Stimulated activated CD8-positive, alpha-beta memory T cell treated with anti-CD3 and anti-CD28 coated beads, Interleukin-2, amount 100 ng/mL, for 48 hours (primary cell): ENCODE results near the gene ANKRD44.
A peak's percentile ranks its signal among the peaks of the same experiment; 100 is the strongest.

Experiments
- DNase-seq, 2 donors: peaks; one replicate each; pipeline ENCODE4 v3.0.0-alpha.2; 2020; ENCODE audit warnings: low read depth in 2 of 2

The ANKRD44 gene

DNA sequence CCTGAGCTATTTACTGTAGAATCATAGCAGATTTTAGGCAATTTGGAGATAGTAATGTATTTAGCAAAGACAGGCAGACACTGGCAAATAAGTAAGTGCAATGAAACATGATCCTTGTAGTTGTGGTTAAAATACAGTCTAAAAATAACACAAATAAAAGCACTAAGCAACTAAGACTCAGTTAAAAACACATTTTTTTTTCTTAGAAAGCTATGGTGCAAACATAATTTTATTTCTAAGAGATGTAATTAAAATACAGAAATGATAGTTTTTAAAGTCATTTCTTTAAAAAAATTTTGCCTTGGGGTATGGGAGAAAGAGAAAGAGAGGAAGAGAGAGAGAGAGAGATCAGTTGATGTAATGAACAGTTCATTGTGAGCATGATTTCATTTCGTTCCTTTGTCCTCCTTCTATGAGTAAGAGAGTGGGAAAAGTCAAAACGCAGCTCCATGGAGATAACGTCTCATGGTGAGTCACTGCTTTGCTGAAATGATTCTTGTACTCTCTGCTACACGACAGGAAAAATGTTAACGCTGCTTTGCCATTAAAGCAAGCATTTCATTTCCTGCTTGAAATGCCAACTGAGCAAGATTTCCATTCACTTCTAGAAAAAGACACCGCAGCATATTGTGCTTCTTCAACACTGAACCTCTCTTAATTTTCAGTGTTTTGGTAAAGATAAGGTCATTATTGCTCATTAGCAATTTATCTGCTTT is 322.8 kb downstream of the ANKRD44 start:
- DNase-seq = no peak

DNA sequence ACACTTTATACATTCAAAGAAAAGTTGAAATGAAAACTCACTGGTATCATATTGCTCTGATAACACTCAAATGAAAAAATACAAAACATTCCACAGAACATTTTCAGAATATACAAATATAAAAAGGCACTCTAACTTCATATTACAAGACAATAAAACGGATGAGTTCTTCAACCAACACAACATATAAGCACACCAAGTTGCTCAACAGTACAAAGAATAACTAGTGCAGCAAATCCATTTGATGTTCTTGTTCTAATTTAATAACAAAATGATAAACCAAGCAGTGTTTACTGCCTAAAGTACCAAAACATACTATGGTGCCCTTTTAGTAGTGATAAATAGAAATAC is 323.3 kb downstream of the ANKRD44 start:
- no peak for DNase-seq

DNA sequence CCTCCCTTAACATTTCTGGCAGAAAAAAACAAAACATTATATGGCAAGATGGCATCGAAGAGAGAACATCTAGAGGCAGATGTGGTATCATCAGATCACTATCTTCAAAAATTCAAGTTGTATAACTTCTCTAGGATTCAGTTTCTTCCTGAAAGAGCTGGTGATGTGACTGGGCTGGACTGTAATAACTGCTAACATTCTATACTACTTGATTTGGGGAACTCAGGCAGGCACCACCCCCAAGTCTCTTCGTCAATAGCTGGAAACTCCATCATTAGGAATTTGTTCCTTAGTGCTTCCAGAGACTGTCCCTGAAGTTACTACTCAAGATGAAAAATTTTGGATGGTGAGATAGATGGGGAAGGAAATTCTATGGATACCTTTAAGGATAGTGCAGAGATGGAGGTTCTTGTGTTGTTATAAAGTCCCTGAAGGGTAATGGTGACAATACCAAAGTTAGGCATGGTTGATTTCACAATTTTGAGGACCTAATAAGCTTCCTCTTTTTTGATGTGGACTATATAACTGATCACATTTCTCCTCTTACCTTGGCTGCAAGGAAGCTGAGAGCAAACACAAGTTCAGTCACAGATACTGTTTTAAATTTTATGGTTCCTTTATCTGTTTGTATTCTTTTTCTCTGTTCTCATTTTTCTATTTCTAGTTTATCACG is 324.9 kb downstream of the ANKRD44 start:
- DNase-seq = no peak

DNA sequence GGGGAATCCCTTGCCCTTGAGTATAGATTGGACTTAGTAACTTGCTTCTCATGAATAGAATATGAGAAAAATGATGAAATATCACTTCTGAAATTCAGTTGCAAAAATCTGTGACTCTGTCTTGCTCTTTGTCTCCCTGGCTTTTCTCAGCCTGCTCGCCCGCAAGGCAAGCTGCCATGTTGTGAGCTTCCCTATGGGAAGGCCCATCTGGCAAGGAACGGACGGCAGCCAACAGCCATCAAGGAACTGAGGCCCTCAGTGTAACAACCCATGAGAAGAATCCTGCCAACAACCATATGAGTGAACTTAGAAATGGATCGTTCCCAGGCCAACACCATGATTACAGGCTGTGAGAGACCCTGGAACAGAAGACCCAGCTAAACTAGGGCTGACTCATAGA is 325.7 kb downstream of the ANKRD44 start:
- DNase-seq = no peak

DNA sequence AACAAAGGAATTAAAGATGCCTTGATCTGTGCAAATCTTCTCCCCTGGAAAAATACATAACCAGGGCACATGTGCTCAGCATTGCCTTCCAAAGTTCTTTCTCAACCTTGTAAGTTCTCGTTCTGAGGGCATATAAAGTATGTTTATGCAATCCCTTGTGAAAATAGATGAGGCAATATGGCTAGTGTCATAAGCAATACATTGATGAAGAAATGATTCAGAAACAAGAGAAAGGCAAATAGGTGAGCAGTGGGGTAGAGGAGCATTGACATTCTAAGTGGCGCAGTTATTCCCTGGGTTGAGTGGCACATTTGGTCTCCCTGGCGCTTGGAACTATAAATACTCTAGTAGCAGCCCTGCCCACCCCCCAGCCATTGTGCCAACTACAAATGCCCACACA is 326.6 kb downstream of the ANKRD44 start:
- no peak for DNase-seq

DNA sequence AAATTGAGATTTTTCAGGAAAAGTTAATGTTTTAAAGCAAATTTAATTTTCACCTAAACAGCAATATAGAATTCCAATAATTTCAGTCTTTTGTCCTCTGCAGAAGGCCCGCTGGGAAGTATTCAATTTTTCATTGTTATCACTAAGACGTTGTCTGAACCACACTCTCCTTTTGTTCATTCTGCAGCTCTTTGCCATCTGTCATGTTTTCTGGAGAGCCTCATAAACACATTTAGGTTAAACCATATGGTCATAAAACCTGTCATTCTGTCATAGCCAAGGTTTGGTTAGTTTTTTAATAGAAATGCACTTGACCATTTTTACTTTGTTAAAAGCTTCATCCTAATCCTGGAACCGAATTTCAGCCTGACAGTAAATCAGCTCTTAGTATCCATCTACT is 330.1 kb downstream of the ANKRD44 start:
- no peak for DNase-seq

DNA sequence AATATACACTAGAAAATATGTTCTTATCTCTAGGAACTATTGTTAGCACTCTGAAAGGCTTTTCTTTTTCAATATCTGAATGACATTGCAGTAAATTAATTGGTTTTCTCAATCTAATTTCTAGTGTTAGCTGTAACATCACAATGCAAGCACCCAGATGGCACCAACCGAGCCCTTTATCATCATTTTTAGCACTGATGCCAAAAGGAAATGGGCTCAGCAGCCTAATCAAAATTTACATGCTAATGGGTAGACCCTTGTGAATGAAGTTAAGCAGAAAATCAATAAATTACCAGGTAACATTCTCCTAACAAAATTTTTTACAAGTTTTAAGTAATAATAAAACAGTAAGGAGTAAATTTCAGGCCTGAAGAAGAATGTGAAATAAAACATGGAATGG is 330.6 kb downstream of the ANKRD44 start:
- no peak for DNase-seq

DNA sequence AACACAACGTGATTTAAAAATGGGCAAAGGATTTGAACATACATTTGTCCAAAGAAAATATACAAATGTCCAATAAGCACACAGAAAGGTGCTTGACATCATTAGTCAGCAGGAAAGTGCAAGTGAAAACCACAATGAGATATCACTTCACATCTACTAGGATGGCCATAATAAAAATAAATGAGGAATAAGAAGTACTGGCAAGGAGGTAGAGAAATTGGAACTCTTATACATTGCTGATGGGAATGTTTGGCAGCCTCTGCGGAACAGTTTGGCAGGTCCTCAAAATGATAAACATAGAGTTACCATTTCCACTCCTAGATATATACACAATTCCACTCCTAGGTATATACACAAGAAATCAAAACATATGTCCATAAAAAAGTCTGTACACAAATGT is 333.1 kb downstream of the ANKRD44 start:
- DNase-seq = no peak

DNA sequence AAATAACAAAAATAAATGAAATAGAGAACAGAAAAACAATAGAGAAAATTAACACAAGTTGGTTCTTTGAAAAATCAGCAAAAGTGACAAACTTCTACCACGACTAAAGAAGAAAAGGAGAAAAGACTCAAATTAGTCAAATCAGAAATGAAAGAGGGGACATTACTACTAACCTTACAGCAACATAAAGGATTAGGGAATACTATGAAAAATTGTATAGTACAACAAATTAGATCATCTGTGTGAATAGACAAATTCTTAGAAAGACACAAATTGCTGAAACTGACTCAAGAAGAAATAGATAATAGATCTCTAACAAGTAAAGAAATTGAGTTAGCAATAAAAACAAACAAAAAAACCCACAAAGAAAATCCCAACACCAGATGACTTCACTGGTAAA is 335.6 kb downstream of the ANKRD44 start:
- no peak for DNase-seq

DNA sequence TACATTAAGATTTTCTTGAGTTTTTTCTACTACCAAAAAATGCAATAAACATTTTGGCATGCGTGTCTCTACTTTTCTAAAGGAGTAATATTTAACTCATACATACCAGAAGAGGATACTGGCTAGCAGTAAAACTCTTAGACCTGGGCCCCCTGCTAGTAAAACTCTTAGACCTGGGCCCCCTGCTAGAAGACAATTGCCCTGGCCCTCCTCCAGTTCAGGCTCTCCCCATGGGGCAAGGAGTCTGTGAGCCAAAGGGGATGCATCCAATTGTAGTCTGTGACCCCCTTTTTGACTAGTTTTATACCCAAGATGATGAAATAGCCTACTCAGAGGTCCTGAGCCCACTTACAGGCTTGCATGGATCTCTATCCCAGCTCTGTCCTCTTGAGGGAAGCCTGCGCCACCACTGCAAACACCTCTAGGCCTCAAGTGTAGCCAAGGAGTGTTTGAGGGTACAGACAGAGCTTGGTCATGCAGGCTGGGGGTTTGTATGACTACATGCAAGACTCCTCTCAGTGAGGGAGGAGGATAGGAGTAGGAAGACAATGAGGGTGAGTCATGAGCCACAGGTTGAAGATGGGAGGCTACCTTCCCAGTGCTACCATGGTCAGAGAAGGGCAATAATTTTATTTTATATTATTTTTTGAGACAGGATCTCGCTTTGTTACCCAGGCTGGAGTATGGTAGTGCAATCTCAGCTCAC is 338.9 kb downstream of the ANKRD44 start:
- DNase-seq = peak in 1 of 2 donors; percentile 6

DNA sequence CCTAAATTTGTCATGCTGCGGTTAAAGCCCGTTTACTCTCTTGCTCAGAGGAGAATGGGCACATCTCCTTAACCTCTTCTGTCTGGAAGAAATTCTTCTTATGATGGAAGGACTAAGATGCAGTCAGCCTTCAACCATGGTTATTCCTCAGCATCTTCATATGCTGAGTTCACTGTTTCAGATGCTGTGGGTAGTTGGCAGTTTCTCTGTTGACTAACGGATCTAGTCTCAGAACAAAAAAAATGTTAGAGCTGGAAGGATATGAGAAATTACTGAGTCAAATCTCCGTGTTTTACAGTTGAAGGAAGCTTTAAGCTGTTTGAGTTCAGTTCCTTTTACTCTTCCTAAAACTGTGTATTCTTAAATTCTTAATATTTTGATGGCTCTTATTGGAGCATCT is 340.5 kb downstream of the ANKRD44 start:
- DNase-seq = no peak

DNA sequence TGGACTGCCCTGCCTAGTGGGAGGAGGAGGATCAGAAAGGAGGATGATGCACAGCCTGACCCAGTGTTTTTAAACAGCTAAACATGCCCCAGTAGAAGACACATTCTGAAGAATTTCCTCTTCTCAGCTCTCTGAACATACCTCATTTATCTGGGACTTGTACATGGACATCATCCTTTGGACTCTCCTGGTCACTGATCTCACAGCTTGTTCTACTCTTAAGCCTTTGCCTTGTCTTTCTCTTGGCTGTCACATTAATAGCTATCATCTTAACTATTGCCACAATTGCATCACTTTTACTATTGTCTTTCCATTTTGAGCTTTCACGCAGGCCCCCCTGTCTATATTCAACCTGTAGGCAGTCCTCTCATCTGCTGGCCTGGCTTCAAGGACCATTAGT is 342.1 kb downstream of the ANKRD44 start:
- no peak for DNase-seq

DNA sequence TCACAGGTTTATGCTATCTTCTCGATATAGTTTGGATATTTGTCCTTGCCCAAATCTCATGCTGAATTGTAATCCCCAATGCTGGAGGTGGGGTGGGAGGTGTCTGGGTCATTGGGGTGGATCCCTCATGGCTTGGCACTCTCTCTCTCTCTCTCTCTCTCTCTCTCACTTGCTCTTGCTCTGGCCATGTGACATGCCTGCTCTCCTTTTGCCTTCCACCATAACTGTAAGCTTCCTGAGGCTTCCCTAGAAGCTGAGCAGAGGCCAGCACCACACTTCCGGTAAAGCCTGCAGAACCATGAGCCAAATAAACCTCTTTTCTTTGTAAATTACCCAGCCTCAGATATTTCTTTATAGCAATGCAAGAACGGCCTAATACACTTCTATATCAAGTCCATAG is 342.8 kb downstream of the ANKRD44 start:
- DNase-seq = no peak

DNA sequence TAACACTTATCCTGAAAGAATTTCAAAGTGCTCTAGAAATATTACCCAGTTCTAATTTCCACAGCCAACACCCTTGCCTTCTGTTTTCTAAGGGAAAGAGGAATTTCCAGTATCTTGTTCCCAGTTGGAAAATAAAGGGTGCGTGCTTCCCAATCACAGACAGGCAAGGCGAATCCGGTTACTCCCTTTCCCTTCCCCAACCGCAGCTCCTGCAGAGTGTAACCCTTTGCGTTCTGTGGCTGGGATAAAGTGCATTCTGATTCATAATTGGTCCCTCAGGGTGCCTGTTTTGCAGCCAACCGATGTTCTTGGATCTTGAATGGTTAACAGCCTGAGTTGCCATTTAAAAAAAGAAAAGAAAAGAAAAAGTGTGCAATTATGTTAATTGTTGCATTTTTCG is 343.5 kb downstream of the ANKRD44 start:
- DNase-seq = no peak

DNA sequence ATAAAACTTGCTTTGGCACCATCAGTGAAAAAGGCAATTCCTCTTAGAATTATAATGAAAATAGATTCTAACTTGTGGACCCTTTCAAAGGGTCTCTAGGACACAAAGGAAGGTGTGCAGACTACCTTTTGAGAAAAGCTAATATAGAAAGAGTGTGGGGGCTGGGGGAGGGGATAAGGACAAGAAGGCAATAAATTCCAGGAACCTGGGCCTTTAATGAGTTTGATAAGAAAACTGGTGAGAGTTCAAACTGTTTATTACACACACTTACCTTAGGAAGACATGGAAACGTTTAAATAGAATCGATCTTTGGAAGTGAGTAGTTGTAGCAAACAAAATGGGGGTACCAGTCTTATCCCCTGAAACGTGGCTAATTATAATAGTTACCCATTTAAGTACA is 344.5 kb downstream of the ANKRD44 start:
- no peak for DNase-seq

DNA sequence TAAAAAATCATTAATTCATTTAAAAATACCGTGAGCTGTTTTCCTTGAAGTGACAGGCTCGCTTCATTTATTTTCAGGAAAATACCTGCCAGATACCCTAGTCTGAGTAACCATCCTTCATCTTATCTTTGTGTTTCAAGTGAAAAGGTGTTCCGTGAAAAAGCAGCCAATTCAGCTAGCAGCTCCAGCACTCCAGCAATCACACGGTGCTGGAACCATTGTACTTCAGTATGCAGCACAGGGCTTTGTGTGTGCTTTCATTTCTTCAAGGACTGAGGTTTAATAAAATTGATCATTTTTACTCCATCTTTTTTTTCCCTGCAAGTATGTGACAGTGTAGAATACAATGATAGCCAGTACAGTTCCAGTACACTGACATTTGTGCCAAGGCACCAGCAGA is 344.9 kb downstream of the ANKRD44 start:
- DNase-seq = no peak

DNA sequence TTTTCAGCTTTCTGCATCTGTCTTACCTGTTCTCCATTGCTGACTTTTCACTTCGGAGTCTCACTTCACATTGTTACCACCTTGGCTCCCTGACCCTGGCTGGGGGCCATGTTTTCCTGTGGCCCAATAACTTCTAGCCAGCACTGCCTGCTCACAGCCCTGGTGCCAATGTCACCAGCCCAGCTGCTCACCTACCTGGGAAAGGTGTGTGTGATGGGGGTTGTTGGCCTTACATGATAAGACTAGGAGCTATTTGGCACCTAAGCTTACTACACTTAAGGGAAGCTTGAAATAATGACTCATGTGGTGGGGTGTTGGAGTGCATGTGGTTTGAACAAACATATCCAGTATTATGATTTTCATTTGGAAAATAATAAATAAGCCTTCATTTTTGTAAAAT is 346.6 kb downstream of the ANKRD44 start:
- no peak for DNase-seq

DNA sequence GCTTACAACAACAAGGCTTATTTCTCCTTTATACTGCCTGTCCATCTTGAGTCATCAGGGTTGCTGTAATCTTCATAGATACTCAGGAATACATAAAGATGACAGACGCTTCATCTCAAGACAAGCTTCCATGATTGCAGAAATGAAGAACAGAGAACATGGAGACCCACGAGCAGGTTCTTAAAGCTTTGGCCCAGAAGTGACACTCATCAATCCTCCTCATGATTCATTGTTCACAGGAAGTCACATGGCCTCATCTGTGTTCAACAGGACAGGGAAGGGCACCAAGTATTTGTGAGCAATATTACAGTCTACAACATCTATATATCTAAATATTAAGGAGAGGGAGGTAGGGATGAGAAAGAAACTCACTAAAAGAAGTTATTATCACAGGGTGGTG is 347.5 kb downstream of the ANKRD44 start:
- DNase-seq = no peak

DNA sequence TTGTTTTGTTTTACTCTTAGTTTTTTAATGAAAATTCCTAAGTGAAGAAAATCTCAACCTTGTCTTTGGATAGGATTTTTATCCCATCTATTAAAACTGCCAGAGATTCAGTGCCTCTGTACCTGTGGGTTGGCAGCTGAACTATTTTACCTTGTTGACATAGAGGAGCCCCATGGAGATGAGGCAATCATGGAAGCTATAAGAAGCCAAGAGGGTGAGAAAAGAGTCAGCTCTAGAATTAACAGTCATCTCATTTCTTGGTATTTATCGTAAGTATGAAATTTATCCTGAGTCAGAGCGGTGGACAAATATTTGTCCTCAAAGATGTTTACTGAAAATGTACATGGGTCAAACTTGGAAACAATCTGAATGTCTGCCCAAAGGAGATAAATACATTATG is 348.3 kb downstream of the ANKRD44 start:
- DNase-seq = no peak

DNA sequence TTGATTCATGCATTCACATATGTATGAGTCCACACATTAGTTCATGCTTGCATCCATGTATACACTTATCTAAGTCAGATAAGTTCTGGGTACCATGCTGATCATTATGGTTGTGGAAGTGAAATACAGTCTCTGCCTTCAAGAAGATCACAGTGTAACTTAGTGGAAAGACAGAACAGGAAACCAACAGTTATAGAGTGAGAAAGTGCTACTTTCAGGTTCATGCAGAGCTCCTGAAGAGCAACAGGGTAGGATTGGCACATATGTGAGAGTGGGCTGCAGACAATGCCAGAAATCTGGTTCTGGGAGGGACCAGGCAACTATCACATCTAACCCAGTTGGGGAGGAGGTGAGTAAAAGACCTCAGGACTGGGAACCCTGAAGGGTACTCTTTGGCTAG is 348.7 kb downstream of the ANKRD44 start:
- DNase-seq = no peak

DNA sequence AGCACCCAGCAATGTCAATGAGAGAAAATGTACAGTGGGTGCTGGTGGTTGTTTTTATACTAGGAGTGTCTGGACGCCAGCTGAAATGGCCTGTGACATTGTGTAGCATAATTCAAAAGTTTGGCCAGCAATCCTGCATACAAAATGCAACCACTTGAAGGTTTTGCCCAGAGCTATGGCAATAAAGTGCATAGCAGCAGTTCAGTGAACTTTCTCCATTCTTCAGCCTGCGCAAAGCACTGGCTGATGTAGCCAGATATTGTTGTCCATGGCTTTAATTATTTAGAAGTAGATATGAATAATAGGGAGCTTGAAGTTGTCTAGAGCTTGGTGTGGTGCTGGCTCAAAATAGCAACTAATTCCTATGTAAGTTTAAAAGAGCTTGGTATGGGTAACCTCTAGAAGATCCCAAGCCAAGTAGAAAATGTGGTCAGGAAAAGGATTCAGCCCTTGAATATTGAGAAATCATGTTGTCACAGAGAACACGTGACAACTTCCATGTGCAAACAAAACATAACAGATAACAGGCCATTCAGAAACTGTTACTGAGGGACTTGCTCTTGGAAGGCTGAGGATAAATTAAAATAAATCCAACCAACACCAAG is 350.7 kb downstream of the ANKRD44 start:
- no peak for DNase-seq

DNA sequence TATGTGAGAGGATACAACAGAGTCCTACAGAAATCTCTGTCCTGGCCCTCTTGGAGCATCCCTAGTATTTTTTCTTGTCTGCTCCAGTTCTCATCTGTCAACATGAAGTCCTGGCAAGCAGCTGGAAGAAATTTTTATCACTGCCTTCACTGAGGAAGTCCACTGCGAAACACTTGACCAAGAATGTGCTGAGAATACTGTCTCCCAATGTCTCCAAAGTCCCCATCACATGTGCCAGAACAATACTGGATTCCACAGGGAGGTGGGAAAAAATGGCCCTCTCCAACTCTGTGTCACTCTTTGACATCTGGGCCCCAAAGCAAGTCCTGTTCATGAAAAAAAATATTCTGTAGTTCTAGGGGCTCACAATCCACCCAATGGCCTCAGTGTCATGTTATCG is 351.3 kb downstream of the ANKRD44 start:
- DNase-seq = no peak
